Anterior cingulate cortex (tissue), 58 donors: Measurements from ENCODE around the gene IFT27.

Experiments
- DNase-seq, 58 donors: peaks; one replicate each; lab custom pipeline; 2025; lab: John Stamatoyannopoulos, UW

IFT27 gene, protein sequence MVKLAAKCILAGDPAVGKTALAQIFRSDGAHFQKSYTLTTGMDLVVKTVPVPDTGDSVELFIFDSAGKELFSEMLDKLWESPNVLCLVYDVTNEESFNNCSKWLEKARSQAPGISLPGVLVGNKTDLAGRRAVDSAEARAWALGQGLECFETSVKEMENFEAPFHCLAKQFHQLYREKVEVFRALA

DNA sequence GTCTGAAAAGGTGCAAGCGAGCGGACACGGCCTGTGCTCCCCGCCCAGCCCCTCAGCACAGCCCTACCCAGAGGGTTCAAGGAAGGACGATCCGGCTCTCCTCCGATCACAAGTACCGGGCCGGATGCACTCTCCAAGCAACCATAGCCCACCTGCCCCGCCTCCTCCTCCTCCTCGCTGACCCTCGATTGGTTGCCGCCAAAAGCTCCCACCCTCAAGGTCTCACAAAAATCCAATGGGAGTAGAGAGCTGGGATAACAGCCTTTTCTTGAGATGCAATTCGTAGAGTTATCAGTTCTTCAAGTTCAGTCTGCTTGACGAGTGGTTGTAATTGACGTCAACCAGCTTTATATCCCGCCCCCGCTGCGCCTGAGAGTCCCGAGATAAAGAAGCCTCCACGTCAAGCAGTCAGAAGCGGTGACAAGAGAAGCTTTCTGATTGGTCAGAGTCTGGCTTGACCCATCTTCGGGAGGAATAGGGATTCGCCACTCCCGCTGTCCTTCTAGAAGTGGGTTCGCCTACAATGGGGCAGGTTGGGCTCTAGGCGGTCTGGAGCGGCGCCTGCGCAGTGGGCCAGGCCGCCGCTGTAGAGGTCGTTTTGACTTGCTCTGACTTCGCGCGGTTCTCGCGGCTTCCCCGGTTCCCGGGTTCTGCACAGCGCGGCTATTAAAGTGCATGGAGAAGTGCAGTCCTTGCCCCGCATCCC, at the start of gene IFT27:
Gene IFT27, minus strand, starts transcription at position 156 of the 706 bp plus-strand sequence. CDS start 412 bp downstream, outside the sequence.
- peak; percentile 84 to 100 (median 99) for DNase-seq

DNA sequence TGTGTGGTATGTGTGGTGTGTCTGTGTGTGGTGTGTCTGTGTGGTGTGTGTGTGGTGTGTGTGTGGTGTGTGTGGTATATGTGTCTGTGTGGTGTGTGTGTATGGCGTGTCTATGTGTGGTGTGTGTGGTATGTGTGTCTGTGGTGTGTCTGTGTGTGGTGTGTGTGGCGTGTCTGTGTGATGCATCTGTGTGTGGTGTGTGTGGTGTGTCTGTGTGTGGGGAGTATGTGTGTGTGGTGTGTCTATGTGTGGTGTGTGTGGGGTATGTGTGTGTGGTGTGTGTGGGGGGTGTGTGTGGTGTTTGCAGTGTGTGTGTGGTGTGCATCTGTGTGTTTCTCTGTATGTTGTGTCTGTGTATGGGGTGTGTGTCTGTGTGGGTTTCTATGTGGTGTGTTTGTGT, 48.7 kb upstream of the IFT27 start:
- DNase-seq: no peak

DNA sequence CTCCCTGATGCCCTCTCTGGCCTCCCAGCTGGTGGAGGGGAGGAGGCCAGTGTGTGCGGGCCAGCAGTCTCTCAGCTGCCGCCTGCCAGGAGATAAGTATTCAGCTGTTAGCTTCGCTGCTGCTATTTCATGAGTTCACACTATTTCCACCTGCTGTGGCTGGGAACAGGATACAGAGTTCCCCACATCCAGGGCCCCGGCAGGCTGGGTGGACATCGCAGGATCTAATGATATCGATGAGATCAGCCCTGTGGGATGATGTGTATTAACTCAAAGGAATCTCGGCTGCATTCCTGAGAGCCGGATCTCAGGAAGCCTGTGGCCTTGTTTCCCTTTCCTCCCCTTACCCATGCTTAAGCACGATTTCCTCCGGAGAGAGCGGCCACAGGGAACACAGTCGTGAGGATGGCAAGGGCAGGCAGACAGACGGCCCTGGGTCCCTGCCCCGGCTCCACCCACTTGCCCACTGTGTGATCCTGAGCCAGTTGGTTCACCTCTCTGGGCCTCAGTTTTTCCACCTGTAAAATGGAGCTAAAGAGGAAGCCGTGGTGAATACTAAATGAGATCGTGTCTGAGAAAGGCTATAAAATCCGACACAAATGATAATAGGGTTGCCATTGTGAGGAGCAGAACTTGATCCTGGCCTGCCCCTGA, 47.4 kb upstream of the IFT27 start:
- DNase-seq: no peak

DNA sequence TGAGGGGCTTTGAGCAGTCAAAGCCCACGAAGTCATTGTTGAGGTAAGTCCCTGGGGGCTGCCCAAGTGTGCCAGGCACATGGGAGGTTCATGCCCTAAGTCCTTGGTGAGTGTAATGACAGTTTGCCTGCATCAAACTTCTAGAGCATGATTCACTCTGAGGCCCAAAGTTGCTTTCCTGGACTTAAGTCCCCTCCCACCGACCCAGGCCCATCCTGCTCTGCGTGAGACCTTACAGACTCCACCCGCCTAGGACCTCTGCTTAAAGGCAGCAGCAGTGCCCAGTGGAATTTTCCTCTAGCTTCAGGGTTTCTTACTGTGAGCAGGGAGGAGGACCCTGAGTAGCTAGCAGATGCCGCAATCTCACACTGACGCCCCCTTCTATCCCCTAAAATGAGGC, 46.7 kb upstream of the IFT27 start:
- no peak for DNase-seq

DNA sequence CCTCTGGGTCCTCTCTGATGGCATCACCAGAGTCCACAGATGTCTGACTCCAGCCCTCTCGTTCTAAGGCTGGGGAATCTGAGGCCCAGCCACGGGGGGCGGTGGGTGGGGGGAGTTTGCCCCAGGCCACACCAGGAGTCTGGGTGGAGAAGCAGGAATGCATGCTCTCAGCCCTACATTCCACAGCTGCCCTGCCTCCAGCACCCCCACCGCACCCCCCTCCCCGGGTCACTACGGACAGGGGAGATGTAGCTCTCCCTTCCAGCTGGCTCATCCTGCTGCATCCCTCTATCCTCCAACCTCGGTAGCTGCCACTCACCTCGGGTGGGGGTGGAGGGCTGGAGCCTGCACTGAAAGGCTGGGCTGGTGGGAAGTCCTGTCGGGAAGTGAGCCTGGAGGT, 43.2 kb upstream of the IFT27 start:
- no peak for DNase-seq

DNA sequence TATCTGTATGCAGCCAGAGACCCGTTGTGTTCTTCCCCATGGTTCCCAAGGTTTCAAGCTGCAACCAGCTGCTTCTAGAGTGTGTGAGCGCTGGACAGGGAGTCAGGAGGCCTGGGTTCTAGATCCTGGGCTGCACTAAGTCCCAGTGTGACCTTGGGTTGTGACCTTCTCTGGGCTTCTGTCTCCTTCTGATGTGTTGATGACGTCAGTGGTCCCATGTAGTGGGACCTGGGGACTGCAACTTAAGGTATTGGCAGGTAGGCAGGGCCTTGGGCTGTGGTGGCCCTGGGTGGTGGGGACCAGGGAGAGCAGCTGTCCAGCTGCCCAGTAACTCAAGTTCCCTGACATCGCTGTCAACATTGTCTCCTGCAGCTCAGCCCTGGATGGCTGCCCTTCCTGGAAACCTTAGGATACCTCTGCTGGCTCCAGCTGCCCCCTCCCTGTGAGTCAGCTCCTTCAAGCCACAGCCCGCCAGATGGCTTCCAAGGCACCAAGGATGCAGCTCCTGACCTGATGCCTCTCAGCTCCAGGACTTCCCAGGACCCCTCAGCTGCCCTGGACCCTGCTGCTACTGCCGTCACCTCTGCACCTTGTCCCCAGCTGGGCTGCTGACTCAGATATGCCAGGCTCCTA, 42.2 kb upstream of the IFT27 start:
- no peak for DNase-seq

DNA sequence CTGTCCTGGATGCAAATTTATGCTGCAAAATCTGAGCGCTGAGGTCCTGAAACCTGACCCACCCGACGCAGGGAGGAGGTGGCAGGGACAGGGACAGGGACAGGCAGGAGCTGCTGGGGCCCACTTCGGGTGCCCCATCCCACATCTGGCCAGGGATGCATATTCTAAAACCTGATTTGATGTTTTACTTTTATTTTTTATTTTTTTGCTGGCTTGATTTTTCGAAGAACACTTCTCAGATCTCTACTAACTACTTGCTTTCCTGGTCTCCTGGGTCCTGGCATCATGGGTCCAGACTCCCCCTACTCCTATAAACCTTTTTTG, 41.6 kb upstream of the IFT27 start:
- DNase-seq: no peak

DNA sequence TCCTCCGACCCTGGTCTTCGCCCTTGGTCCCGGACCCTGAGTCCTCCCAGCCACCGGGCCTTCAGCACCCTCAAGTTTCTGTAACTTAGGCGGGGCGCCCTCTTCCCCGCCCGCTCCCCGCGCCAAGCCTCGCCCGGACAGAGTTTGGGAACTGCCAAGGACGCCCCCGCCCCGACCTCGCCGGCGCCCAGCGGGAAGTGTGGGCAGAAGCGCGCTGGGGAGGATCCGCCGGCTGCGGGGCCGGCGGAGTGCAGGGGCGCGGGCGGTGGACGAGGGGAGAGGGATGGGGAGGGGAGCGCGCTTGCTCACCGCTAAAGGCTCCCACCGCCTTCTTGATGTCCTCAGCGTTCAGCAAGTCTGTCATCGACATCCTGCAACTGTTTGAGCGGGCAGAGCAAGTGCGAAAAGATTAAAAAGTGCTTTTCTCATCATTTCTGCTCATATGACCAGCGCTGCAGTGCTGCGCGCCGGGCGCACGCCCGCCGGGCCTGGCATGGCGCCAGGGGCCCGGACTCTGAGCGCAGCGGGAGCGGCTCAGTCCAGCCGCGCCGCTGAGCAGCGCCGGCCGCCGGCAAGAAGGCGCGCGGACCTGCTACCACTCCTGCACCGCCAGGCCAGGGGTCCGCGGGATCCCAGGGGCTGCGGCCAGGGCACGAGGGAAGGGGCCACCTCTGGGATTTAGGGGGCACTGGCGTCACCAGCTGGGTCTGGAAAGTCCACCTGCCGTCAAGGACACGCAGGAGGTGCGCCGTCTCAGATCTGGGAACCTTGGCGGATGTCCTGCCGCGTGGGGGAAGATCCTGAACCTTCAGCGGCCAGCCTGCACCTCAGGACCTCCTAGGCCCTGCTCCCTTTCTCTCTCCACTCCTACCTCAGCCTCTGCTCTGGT, 41.0 kb upstream of the IFT27 start, which contains the start of gene PVALB:
Gene PVALB, minus strand, starts transcription at position 400 of the 889 bp plus-strand sequence. Its CDS starts 30 bp downstream, at position 370.
- peak in 2 of 58 donors; percentile 4 to 28 for DNase-seq

DNA sequence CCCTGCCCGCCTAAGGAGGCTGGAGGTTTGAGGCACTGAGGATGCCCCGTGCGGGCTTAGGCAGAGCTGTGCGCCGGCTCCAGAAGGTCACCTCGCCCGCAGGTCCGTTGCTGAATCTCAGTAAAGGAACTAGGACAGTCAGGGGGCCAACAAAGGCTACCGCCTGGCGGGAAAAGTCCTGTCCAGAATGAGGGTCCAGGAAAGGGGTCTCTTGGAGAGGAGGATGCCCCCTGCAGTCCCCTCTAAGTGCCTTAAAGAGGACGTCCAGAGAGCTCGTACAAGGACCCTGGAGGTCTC, 40.4 kb upstream of the IFT27 start:
- no peak for DNase-seq

DNA sequence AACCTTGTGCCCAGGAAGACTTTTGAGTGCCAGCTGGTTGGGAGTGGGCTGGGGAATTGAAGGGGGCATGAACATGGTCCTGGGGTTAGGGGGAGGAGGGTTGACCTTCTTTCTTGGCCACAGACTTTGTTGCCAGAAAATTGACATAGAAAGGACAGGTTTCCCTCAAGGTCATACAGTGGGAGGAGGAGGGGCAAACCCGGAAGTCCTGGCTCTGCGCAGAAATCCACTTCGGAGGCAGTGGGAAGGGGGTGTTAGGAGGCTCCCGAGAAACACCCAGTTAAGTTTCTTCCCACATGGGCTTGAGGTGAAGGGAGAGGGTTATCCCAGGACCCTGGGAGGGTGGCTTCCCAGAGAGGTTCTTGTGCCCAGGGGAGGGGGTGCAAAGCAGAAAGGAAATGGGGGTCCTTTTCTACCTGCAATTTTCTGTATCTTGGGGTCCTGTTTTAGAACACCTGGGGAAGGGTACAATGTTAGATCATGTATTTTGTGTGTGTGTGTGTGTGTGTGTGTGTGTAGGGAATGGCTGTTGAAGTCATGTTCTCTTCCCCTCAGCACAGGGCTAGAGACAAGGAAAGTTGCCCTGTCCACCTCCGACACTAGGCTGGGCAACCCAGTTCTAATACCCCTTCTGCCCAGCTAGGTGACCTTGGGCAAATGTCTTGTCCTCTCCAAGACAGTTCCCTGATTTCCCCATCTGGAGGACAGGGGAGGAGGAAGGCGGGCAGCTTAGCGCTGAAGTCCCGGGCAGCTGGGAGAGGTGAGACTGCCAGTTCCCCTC, 39.8 kb upstream of the IFT27 start:
- no peak for DNase-seq

DNA sequence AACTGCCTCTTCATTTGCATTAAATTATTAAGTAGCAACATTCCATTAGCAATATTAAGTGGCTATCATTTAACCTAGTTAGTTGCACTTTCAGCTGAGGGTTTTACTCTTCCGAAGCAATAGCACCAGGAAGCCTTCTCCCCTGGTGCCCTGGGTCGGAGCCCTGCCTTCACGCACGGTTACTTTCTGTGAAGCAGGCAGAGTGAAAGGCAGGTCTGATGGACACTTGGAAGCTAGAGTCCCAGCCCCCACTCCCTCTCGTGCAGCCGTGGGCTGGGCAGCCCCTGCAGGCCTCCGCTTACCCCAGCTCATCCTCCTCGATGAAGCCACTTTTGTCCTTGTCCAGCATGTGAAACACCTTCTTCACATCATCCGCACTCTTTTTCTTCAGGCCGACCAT, 38.9 kb upstream of the IFT27 start:
- no peak for DNase-seq

DNA sequence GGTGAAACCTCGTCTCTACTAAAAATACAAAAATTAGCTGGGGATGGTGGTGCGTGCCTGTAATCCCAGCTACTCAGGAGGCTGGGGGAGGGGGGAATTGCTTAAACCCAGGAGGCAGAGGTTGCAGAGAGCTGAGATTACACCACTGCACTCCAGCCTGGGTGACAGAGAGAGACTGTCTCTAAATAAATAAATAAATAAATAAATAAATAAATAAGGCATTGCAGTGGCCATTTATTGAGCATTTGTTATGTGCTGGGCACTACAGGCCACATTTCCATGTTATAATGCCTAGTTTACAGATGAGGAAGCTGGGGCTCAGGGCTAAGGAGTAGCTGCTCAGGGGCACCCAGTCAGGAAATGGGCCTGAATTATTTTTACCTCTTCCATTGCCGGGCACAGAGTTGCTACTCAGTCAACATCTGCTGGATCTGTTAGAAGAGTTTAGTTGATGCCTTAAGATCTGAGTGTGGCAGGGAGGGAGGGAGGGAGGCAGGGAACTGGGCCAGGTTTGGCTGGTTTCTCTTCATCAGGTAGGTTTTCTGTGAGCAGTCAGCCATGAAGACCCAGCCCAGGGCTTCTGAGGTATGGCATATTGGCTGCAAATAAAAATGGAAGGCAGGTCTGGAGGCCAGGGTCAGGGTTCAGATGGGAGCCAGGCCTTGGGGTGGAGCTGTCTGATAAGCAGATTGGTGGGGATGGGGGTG, 35.3 kb upstream of the IFT27 start:
- DNase-seq: no peak

DNA sequence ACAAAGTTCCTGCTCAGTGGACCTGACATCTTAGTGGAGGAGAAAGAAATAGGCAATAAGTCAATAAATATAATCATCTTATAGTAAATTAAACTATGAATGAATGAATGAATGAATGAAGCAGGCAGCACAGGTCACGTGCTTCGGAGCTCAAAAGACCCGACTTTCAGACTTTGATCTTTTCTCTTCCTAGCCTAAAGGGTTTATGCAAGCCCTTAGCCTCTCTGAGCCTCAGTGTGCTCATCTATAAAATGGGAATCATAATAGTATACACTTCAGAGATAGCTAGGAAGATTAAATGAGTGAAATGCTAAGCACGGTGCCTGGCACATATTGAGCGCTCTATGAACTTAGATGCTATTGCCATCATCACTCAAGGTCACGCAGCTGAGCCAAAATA, 33.4 kb upstream of the IFT27 start:
- DNase-seq: no peak

DNA sequence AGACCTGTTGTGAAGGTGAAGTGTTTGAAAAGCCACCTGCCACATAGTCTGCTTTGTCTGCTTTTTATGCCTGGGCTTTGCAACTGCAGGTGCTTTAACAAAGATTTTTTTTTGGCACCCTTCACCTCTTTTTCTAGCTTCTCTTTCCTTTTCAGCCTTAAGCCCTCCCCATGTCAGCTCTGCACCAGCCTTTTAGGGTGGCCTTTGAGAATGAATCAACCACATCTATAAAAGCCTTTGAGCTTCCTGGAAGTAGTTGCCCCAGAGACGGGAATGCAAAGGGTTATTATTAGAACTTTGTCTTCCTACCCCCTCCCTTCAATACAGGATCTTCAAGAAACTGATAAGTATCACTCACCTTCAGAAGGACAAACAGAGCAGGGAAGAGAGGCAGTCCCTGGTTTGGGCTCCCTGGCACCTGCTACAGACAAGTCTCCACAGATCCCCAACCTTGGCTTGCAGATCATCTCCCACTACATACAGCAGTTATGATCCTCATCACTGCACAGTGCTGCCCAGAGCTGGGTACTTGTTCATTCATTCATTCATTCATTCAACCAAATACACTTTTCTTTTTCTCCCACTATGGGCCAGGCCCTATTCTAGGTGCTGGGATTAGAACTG, 32.9 kb upstream of the IFT27 start:
- DNase-seq: no peak

DNA sequence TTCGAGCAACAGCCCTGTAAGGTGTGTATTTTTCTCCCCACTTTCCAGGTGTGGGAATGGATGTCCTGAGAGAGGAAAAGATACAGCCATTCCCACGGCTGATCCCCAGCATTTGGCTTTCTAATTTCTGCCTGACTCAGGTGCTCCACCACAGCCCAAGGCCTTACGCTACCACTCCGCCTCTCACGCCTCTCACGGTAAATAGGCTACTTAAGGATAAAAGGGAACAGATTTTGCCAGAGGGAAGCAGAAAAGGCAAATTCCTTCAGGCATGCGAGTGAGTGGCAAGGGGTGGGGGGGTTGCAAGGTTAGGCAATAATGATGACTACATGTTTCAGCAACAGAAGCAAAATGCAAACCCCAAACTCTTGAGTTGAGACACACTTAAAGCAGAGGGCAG, 31.7 kb upstream of the IFT27 start:
- no peak for DNase-seq

DNA sequence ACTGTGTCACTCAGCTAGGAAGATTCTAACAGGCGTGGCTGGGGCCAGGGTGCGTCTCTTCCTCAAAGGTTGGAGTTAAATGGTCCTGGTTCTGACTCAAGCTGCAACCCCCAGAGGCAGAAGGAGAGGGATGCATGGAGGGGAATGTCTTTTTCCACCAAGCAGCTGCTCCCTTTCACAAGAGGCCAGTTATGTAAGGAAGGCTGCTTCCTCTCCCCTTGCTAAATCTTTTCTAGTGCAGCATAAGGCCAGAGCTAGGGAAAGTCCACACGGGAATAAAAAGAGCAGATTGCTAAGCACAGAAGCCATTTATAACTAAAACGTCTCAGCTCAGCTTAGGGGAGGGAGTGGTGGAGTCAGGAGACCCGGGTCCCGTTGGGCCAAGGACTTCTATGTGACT, 30.9 kb upstream of the IFT27 start:
- DNase-seq: no peak

DNA sequence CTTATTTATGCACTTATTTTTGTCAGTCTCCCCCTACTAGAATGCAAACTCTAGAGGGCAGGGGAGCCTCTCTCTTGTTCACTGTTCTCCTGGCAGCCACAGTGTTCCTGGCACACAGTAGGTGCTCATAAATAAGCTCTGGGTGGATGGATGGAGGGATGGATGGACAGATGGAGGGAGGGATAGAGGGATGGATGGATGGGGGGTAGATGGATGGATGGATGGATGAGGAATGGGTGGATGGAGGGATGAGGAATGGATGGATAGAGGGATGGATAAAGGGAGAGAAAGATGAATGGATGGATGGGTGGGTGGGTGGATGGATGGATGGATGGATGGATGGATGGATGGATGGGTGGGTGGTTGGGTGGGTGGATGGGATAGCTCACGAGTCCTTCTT, 27.4 kb upstream of the IFT27 start:
- no peak for DNase-seq

DNA sequence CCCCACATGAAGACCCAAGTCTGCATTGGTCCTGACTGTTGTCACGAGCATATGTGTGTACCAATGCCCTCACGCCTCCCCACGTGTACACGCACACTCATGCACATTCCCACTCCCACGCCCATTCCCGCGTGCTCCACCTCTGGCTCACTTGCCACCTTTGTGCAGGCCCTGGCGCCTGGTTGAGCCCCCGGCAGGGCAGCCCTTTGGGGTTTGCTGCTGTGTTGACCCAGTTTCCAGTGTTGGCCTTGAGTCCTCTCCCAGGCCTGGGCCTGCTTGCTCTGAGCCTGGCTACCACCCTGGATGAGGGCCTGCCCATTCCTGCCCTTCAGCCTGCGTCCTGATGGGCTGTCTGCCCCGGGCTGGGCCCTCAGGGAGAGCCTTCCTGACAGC, 22.8 kb upstream of the IFT27 start:
- DNase-seq: no peak
